BLaER1 treated with 17β-estradiol and CSF1 and Interleukin-3, amounts not matched to agents 10 nM and 100 nM (cell line): ENCODE data around the gene GLIPR1.

Source experiments
- H3K27ac ChIP-seq, 11 experiments: shearing (Covaris generic); formaldehyde crosslinking; 2 replicates each; pipeline ENCODE4 v1.8.1; 2022
- H3K27me3 ChIP-seq, 11 experiments: shearing (Covaris generic); formaldehyde crosslinking; 2 replicates each; pipeline ENCODE4 v1.8.1; 2022
- H3K36me3 ChIP-seq, 11 experiments: shearing (Covaris generic); formaldehyde crosslinking; 2 replicates each; pipeline ENCODE4 v1.8.1; 2022
- H3K4me1 ChIP-seq, 10 experiments: shearing (Covaris generic); formaldehyde crosslinking; 2 replicates each; pipeline ENCODE4 v1.8.1; 2022
- H3K4me2 ChIP-seq, 11 experiments: shearing (Covaris generic); formaldehyde crosslinking; 2 replicates each; pipeline ENCODE4 v1.8.1; 2022
- H3K4me3 ChIP-seq, 10 experiments: shearing (Covaris generic); formaldehyde crosslinking; 2 replicates each; pipeline ENCODE4 v1.8.1; 2022
- H3K9ac ChIP-seq, 11 experiments: shearing (Covaris generic); formaldehyde crosslinking; 2 replicates each; pipeline ENCODE4 v1.8.1; 2022
- H3K9me3 ChIP-seq, 11 experiments: shearing (Covaris generic); formaldehyde crosslinking; replicated peaks in 1 of 11; 2 replicates each; pipeline ENCODE4 v1.8.1; 2022
- H4K20me1 ChIP-seq, 11 experiments: shearing (Covaris generic); formaldehyde crosslinking; 2 replicates each; pipeline ENCODE4 v1.8.1; 2022
- Cebpa-rat ChIP-seq, 11 experiments: shearing (Covaris generic); IDR thresholded peaks; 2 replicates each; pipeline ENCODE4 v1.8.1; 2022

The GLIPR1 gene

GRCh38 chr12:75489613-75490210, 9.2 kb downstream of the GLIPR1 start:
- Histone ChIP-seq H3K4me3 (no peak overlapping the region), H3K36me3 (peaks cover 2 to 98% (median 86%) of the 10 kb centered on the region in 11 experiments; a peak in 19 of 22 replicates), H3K27ac (no peak overlapping the region; a peak in 1 of 22 replicates), H4K20me1 (peaks cover 0 to 98% (median 33%) of the 10 kb centered on the region in 11 experiments; a peak in 12 of 22 replicates), H3K27me3 (no peaks in the 10 kb centered on the region), H3K9me3 (peaks cover 0 to 3% (median 0%) of the 10 kb centered on the region in 11 experiments; a peak in 1 of 22 replicates), H3K9ac (no peak overlapping the region), H3K4me2 (peak overlapping the region in 5 of 11 experiments; percentile 3 to 52 (median 25); a peak in 7 of 22 replicates), H3K4me1 (peaks cover 3 to 84% (median 35%) of the 10 kb centered on the region in 10 experiments; a peak in 16 of 20 replicates)
- TF ChIP-seq Cebpa-rat (IDR thresholded peaks at IDR 0.05) = no peak

GRCh38 chr12:75491169-75491568, 10.6 kb downstream of the GLIPR1 start:
- no peak for TF ChIP-seq Cebpa-rat (IDR thresholded peaks at IDR 0.05)
- Histone ChIP-seq H3K4me1 (peaks cover 3 to 75% (median 27%) of the 10 kb centered on the region in 10 experiments; a peak in 16 of 20 replicates), H3K4me2 (no peak overlapping the region), H3K9me3 (0 out of 22 replicates have a peak, but pooled peaks cover 0 to 3% (median 0%) of the 10 kb centered on the region in 11 experiments), H3K9ac (no peak overlapping the region), H3K27me3 (no peaks in the 10 kb centered on the region), H3K36me3 (peaks cover 17 to 100% (median 86%) of the 10 kb centered on the region in 11 experiments), H3K4me3 (no peak overlapping the region), H4K20me1 (peaks cover 0 to 99% (median 36%) of the 10 kb centered on the region in 11 experiments; a peak in 12 of 22 replicates), H3K27ac (no peak overlapping the region)

- no peak overlapping the region for H3K27ac ChIP-seq
- peaks cover 4 to 66% (median 26%) of the 10 kb centered on the region in 11 experiments; a peak in 15 of 22 replicates for H4K20me1 ChIP-seq
- H3K27me3 ChIP-seq = no peaks in the 10 kb centered on the region
- H3K9me3 ChIP-seq = no peaks in the 10 kb centered on the region
- no peak overlapping the region for H3K4me2 ChIP-seq
- H3K9ac ChIP-seq = no peak overlapping the region
- peaks cover 64 to 98% (median 86%) of the 10 kb centered on the region in 11 experiments for H3K36me3 ChIP-seq
- peaks cover 0 to 19% (median 5%) of the 10 kb centered on the region in 10 experiments; a peak in 9 of 20 replicates for H3K4me1 ChIP-seq
- TF ChIP-seq Cebpa-rat (IDR thresholded peaks at IDR 0.05) = no peak
- H3K4me3 ChIP-seq = no peak overlapping the region
Observed at GRCh38 chr12:75503459-75503858, 22.9 kb downstream of the GLIPR1 start.

- no peak overlapping the region for H3K9ac ChIP-seq
- H3K4me1 ChIP-seq = peaks cover 0 to 23% (median 8%) of the 10 kb centered on the region in 10 experiments; a peak in 11 of 20 replicates
- H4K20me1 ChIP-seq = peaks cover 4 to 65% (median 29%) of the 10 kb centered on the region in 11 experiments; a peak in 16 of 22 replicates
- no peaks in the 10 kb centered on the region for H3K9me3 ChIP-seq
- no peaks in the 10 kb centered on the region for H3K27me3 ChIP-seq
- no peak overlapping the region for H3K27ac ChIP-seq
- no peak for TF ChIP-seq Cebpa-rat (IDR thresholded peaks at IDR 0.05)
- no peak overlapping the region for H3K4me2 ChIP-seq
- no peak overlapping the region for H3K4me3 ChIP-seq
- peaks cover 60 to 98% (median 82%) of the 10 kb centered on the region in 11 experiments for H3K36me3 ChIP-seq
Observed at GRCh38 chr12:75503866-75504265, 23.3 kb downstream of the GLIPR1 start.

DNA sequence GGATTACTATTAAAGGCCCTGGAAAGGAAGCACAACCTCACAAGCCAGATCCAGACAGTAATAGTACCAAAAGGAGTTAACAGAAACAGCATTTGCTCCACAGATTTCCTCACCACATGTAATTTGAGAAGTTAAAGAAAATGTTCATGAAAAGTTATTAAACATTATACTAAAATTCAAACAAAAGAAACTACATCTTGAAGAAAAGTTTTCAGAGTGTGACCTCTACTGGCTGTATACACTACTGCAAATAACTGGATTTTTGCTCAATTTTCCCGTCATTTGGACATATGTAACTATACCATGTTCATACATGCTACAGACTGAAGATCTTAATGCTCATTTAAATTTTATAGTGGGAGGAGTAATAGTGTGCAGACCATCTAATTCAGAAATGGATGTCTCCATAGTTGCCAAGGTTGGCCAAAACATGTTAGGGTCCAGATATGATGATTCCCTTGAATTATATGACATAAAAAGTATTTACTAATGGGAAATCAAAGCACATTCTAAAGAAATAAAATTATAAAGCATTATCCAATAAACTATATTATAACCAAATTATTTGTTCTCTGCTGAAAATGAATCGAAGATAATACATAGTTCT, 25.3 kb downstream of the GLIPR1 start:
- Histone ChIP-seq H4K20me1 (peaks cover 4 to 73% (median 32%) of the 10 kb centered on the region in 11 experiments; a peak in 15 of 22 replicates), H3K9ac (no peak overlapping the region), H3K36me3 (peaks cover 46 to 90% (median 68%) of the 10 kb centered on the region in 11 experiments), H3K4me2 (no peak overlapping the region), H3K9me3 (no peaks in the 10 kb centered on the region), H3K4me1 (peaks cover 17 to 40% (median 25%) of the 10 kb centered on the region in 10 experiments), H3K4me3 (no peak overlapping the region), H3K27me3 (no peaks in the 10 kb centered on the region), H3K27ac (no peak overlapping the region)
- no peak for TF ChIP-seq Cebpa-rat (IDR thresholded peaks at IDR 0.05)

DNA sequence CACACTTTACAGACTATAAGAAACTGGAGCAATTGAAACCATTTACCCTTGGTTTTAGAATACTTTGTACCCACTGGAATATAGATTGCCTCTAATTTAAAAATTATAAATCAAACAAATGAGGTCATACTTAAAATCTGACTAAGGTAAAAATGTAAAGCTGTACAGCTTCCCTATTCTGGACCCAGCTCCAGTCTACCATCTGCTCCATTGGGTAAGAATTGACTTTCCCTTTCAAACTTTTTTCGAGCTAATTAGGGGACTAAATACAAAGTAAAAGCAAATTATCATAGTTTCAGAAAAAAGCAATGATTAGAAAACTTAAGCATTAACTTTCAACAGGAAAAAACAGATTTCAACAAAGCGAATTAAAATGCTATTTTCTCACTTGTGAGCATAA, 26.5 kb downstream of the GLIPR1 start:
- Histone ChIP-seq H4K20me1 (peaks cover 4 to 61% (median 26%) of the 10 kb centered on the region in 11 experiments; a peak in 15 of 22 replicates), H3K4me1 (peaks cover 17 to 40% (median 25%) of the 10 kb centered on the region in 10 experiments), H3K9ac (no peak overlapping the region), H3K27ac (no peak overlapping the region), H3K4me2 (no peak overlapping the region), H3K4me3 (no peak overlapping the region), H3K27me3 (no peaks in the 10 kb centered on the region), H3K36me3 (peaks cover 33 to 78% (median 55%) of the 10 kb centered on the region in 11 experiments), H3K9me3 (no peaks in the 10 kb centered on the region; a peak in 1 of 22 replicates)
- no peak for TF ChIP-seq Cebpa-rat (IDR thresholded peaks at IDR 0.05)

DNA sequence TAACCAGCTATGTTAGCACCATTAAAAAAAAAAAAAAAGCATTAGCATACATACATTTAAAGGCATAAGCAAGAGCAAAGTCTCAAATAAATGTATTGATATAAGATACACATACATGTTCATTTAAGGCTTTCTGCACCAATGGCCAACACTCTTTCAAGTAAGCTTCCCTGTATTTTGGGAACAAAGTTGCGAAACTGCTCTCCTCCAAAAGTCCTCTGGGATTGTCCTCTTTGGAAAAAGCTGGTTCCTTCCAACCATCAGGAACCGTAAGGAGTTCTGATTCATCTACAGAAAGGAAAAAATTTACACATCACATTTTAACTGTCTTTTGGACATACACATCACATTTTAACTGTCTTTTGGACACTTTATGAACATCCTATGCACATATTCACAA, 27.6 kb downstream of the GLIPR1 start:
- Histone ChIP-seq H3K9ac (no peak overlapping the region), H3K4me3 (no peak overlapping the region), H3K27me3 (no peaks in the 10 kb centered on the region)

GRCh38 chr12:75509621-75510020, 29.1 kb downstream of the GLIPR1 start:
- peak overlapping the region in 9 of 11 experiments; percentile 85 to 94 (median 91); a peak in 10 of 22 replicates for H3K9ac ChIP-seq

More for the DNA sequence above, 27.6 kb downstream of the GLIPR1 start:
- H3K4me1 ChIP-seq = peaks cover 17 to 40% (median 25%) of the 10 kb centered on the region in 10 experiments
- no peak overlapping the region for H3K27ac ChIP-seq
- H3K4me2 ChIP-seq = peak overlapping the region in 1 of 11 experiments; percentile 32; a peak in 1 of 22 replicates
- peaks cover 22 to 67% (median 44%) of the 10 kb centered on the region in 11 experiments for H3K36me3 ChIP-seq
- peaks cover 4 to 52% (median 21%) of the 10 kb centered on the region in 11 experiments; a peak in 14 of 22 replicates for H4K20me1 ChIP-seq
- no peaks in the 10 kb centered on the region; a peak in 1 of 22 replicates for H3K9me3 ChIP-seq
- no peak for TF ChIP-seq Cebpa-rat (IDR thresholded peaks at IDR 0.05)

More at GRCh38 chr12:75509621-75510020, 29.1 kb downstream of the GLIPR1 start:
- H3K9me3 ChIP-seq = no peaks in the 10 kb centered on the region; a peak in 1 of 22 replicates
- H3K4me1 ChIP-seq = peaks cover 17 to 40% (median 25%) of the 10 kb centered on the region in 10 experiments
- peak overlapping the region in 8 of 10 experiments; percentile 78 to 95 (median 90); a peak in 12 of 20 replicates for H3K4me3 ChIP-seq
- no peak for TF ChIP-seq Cebpa-rat (IDR thresholded peaks at IDR 0.05)
- H3K27ac ChIP-seq = peak overlapping the region in 1 of 11 experiments; percentile 95; a peak in 2 of 22 replicates
- no peaks in the 10 kb centered on the region for H3K27me3 ChIP-seq
- H3K4me2 ChIP-seq = peak overlapping the region; percentile 75 to 91 (median 87)
- peaks cover 9 to 52% (median 30%) of the 10 kb centered on the region in 11 experiments; a peak in 20 of 22 replicates for H3K36me3 ChIP-seq
- peaks cover 3 to 52% (median 21%) of the 10 kb centered on the region in 11 experiments; a peak in 13 of 22 replicates for H4K20me1 ChIP-seq
